ENCODE data around the gene SLC7A7. TPM values are rescaled to one million over a fixed set of nuclear protein-coding genes. Genes with fewer than 3 reads are reported as not detected.

The SLC7A7 gene
- total and polyA plus RNA-seq, 9 of the 15 experiments (the other 6 are each of a cell fraction or from before 2014, with no cell fraction given): 0.07 to 0.68 (median 0.41) TPM

GRCh38 chr14:22766457-22767322, 48.5 kb downstream of the SLC7A7 start, which contains the start of gene OXA1L (continued):
- TF ChIP-seq ZNF609 (CRISPR knock-in tag; IDR thresholded peaks at IDR 0.05; ENCODE audit: borderline replicate concordance): no peak
- no peak for TF ChIP-seq TSC22D4 (tag; IDR thresholded peaks at IDR 0.05)
- no peak for TF ChIP-seq ZNF764 (CRISPR knock-in tag; IDR thresholded peaks at IDR 0.05; ENCODE audit: low read depth)
- TF ChIP-seq ZNF445 (CRISPR knock-in tag; IDR thresholded peaks at IDR 0.05; ENCODE audit: low read depth): no peak
- TF ChIP-seq ZFP30 (CRISPR knock-in tag; IDR thresholded peaks at IDR 0.05; ENCODE audit: borderline replicate concordance): no peak
- TF ChIP-seq PML (IDR thresholded peaks at IDR 0.05; ENCODE audit: low read length): peak; percentile 66
- no peak for TF ChIP-seq EWSR1 (IDR thresholded peaks at IDR 0.05; ENCODE audit: borderline replicate concordance, low read depth, partially characterized antibody)
- TF ChIP-seq CREM (IDR thresholded peaks at IDR 0.05; ENCODE audit: low read depth): peak; percentile 35; the same call in 1 of the 2 replicates
- no peak for TF ChIP-seq HLTF (IDR thresholded peaks at IDR 0.05)
- TF ChIP-seq GTF2F1 (IDR thresholded peaks at IDR 0.05; ENCODE audit: low read depth, low read length): peak; percentile 56; the same call in 1 of the 2 replicates
- peak; percentile 98 for TF ChIP-seq RBBP5 (IDR thresholded peaks at IDR 0.05; ENCODE audit: borderline replicate concordance, insufficient read depth, low read length, poor library complexity, severe bottlenecking)
- no peak for TF ChIP-seq MEF2A (IDR thresholded peaks at IDR 0.05; ENCODE audit: control insufficient read depth, low read depth, low read length)
- no peak for TF ChIP-seq ZNF512 (tag; IDR thresholded peaks at IDR 0.05)
- TF ChIP-seq ZFPM2 (CRISPR knock-in tag; IDR thresholded peaks at IDR 0.05): no peak
- no peak for TF ChIP-seq ZNF184 (CRISPR knock-in tag; IDR thresholded peaks at IDR 0.05)
- TF ChIP-seq THAP7 (CRISPR knock-in tag; IDR thresholded peaks at IDR 0.05): no peak
- no peak for TF ChIP-seq TRIM24 (IDR thresholded peaks at IDR 0.05)
- TF ChIP-seq ZNF699 (CRISPR knock-in tag; IDR thresholded peaks at IDR 0.05; ENCODE audit: insufficient replicate concordance): no peak
- no peak for TF ChIP-seq PHF21A (IDR thresholded peaks at IDR 0.05; ENCODE audit: borderline replicate concordance, low read depth)
- no peak for TF ChIP-seq SP2 (IDR thresholded peaks at IDR 0.05; ENCODE audit: extremely low read depth, low read depth, low read length, poor library complexity, severe bottlenecking)
- no peak for TF ChIP-seq SRSF9 (IDR thresholded peaks at IDR 0.05; ENCODE audit: borderline replicate concordance, low read depth, low read length)
- no peak for TF ChIP-seq RHOXF2B (CRISPR knock-in tag; conservative IDR thresholded peaks at IDR 0.05)
